NCI-H187 (cell line): Measurements from ENCODE around the gene BUB3.
"Not testable (repeated sequence)": the region's sequence is repeated elsewhere in the genome, so short reads cannot be mapped to it uniquely, and the experiment has no call there.

Source experiments
- DNase-seq, 2 experiments: peaks; one replicate each; lab custom pipeline; 2025; lab: John Stamatoyannopoulos, UW

BUB3 gene

DNA sequence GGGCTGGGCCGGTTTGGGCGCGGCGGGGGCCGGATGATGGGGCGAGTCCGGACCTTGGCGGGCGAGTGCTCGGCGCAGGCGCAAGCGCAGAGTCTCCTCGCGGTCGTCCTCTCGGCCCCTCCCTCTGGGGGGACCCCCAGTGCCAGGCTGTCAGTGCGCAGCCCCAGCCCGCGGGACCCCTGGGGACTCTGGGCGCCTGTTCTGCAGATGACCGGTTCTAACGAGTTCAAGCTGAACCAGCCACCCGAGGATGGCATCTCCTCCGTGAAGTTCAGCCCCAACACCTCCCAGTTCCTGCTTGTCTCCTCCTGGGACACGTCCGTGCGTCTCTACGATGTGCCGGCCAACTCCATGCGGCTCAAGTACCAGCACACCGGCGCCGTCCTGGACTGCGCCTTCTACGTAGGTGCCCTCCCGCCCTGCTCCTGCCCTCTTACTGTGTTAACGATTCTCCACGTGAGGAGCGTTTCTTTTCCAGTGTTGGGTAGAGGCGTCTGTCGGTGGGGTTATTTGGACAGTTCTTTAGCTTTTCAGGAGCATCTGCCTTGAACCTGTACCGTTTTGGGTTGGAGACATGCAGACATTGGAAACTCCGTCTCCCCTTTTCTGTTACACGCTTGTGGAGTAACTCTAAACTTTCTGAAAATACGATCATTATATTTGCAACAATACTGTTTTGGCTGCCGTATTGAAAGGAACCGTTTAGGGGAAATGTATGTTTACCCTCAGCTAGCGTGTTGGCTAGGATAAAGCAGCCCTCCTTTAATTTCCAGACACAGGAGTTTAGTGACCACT lies 706 bp downstream of the BUB3 start:
- no peak for DNase-seq

DNA sequence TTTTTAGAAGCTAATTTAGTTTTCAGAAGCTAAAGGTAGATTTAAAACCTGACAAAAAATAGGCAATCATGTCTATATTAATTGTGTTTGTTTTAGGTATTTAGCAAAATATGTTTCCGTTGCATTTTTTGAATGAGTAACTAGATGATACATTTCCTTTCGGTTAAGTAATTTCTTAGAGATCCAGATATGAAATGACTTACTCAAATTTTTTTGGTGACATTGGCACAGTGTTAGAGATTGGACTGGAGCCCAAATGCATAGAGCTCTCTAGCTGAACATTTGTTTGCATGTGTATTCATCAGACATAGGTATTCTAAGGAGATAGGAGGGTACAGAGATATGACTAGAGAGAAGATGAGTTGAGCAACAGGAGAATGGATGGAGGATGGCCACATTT lies 1.9 kb downstream of the BUB3 start:
- DNase-seq = no peak

DNA sequence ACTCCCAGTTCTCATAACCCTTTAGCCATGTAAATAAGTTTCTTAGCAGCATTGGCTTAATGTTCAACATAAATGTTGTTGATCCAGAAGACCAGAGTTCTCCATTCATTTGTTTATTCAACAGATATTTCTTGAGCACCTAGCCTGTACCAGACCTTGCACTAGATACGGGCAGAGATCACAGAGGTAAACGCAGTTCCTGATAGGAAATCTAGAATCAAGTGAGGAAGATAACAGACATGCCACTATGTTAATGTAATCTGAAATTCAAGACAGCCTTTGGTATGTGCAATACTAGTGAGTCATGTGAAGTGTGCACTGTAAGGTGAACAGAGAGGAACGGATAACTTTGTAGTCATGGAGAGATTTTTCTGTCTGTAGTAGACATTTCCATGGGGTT lies 3.0 kb downstream of the BUB3 start:
- DNase-seq = no peak

DNA sequence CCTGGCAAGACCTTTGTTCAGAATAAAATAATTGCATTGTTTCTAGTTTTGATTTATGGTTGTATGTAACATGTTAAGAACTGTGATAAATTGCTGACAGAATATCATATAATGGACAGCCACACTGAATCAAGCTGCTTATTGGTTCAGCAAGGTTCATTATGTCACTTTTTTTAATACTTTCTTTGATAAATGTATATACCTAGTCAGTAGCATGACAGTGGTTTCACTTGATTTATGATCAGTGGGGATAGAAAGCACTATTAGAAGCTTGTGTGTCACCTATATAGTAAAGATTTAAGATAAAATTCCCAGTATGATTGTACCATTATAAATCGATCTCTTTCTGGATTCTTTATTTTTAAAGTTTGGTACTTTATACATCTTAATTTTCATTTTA lies 4.5 kb downstream of the BUB3 start:
- DNase-seq = no peak

DNA sequence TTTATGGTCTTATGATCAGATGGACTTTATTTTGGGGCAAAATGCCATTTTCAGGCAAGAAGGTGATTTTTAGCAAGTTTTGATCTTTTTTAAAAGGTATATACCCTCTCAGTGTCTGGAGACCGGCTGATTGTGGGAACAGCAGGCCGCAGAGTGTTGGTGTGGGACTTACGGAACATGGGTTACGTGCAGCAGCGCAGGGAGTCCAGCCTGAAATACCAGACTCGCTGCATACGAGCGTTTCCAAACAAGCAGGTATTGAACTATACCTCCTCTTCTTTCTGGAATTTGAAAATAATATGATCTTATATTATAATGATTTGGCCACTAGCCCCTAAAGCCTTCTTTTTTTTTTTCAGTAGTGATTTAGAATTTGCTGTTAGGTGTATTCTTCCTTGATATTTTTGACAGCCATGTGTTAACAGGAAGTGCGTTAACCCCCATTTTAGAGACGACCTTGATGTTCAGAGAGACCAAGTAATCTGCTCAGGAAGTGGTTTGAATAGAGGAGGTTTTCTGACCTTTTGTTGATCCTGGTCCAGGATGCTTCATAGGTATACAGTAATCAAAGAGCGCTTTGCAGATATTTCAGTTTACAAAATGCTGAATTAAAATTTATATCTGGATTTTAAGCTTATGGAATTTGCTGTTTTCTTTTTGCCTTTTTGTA lies 6.2 kb downstream of the BUB3 start:
- no peak for DNase-seq

DNA sequence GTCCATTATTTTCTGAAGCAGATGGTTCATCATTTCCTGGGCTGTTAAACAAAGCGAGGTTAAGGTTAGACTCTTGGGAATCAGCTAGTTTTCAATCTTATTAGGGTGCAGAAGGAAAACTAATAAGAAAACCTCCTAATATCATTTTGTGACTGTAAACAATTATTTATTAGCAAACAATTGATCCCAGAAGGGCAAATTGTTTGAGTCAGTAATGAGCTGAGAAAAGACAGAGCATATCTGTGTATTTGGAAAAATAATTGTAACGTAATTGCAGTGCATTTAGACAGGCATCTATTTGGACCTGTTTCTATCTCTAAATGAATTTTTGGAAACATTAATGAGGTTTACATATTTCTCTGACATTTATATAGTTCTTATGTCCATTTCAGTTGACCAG lies 10.1 kb downstream of the BUB3 start:
- DNase-seq = no peak

DNA sequence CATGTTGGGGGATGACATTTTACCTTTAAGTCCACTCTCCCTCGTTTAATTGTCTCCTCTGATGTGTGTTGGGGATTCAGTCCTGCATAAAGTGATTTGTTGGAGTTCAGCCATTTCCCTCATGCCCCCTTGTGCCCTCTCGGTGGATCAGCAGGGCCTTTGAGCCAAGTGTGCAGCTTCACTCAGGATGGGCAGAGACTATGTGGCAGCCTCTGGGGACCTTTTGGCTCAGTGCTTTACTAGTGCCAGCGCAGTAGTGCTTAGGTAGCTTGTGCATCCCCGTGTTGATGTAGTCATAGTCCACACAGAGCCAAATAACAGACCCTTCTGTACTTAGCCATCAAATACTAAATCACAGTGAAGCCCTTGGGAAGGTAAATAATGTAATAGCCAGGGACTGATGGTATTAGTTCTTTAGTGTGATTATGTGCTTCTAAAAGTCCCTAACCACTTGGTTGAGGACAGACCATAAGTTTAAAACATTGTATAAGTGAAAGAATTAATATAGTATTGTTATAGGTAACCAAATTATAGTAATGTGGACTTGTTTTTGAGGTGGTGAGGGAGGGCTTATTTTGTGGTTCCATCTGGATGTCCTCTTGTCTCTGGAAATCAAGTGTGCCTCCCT lies 11.4 kb downstream of the BUB3 start:
- DNase-seq = no peak

DNA sequence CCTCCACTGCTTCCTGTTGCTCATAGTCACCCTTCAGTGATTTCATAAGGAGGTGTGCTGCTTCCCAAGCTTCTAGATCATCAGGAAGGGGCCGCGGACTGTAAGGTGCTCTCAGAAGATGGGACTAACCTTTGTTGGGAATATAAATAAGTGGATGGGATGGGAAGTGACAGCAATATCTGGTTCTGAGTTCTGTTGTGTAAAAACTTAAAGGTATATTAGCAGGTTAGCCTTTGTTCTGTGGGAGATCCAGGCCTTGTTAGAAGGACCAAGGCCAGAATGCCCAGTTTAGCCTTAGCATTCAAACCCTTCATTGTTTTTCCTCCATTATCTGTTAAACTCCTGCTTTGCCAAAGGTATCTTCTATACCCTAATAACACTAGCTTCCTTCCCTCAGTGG lies 12.4 kb downstream of the BUB3 start:
- DNase-seq = no peak

DNA sequence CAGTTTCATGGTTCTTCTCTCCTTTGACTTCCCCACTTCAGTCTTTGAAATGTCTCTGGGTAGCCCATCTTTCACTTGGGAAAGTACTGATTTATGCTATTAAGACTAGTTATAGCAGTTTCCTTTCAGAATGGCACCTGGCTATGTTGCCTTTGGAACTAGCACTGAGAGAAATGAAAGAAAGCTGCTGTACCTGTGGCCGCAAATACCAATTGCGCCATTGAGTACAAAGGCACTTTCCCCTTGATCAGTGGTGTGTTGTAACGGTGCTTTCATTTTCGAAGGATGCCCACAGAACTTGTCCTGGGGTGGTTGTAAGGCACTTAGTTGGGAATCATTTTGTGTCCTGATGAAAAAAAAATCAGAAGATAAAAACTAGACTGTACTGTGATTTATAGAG lies 16.8 kb downstream of the BUB3 start:
- no peak for DNase-seq

DNA sequence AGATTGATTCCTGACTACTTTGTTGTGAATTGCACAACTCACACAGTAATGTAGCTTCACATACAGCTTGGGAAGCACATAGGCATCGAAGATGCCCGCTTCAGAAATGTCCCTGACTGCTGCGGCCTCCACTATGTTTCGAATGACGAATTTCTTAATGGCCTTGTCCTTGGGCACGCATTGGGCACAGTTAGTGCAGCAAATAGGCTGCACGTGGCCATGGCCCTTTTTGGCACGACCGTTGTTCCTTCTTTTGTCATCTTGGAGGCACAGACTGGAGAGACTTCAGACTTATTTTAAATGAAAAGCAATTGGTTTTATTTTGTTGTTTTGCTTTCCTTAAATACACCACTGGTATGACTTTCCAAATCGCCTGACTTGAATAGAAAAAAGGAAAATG lies 17.4 kb downstream of the BUB3 start:
- DNase-seq = not testable (repeated sequence)

DNA sequence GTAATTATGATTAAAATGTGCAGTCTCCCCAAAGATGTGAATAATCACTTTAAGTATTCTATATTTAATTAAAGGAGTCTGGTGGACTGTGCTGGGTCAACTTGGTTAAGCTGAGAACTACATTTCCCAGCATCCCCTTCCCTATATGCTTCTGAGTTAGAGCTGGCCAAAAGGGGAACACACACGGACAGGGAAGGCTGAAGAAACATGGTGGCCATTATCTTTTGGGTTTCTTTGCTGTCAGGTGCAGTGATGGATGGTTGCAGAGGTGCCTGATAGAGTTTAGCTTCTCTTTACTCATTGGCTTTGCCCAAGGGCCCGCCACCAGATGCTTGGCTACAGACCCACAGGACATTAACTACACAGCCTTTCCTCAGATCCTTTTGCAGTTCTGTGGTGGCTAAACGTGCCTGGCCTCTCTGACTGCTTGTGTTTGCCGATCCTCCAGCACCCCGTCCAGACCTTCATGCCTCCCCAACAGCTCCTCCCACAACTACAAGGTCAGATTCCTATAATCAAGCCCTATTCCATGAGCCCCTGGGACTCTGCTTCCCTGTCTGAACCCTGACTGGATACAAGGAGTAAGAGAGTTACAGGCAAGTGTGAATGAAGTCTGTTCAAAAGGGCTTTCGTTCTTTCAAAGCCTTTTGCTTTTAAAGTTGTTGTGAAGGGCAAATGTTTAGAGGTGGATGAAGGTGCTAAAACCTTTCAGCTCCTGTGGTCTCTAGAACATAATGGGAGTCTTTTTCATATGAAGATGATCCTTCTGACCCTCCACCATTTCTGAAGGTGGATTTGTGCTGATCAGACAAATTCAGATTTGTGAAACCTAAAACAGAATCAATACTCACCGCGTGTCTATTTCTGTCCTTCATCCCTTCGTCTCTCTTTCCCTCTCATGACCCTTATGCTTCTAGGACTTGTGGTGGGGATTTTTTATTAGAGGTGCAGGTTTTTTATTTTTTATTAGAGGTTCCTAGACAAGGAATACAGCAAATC lies 21.5 kb downstream of the BUB3 start:
- no peak for DNase-seq

DNA sequence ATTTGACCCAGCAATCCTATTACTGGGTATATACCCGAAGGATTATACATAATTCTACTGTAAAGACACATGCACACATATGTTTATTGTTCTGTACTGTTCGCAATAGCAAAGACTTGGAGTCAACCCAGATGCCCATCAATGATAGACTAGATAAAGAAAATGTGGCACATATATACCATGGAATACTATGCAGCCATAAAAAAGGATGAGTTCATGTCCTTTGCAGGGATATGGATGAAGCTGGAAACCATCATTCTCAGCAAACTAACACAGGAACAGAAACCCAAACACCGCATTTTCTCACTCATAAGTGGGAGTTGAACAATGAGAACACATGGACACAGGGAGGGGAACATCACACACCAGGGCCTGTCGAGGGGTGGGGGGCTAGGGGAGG lies 24.2 kb downstream of the BUB3 start:
- not testable (repeated sequence) for DNase-seq

DNA sequence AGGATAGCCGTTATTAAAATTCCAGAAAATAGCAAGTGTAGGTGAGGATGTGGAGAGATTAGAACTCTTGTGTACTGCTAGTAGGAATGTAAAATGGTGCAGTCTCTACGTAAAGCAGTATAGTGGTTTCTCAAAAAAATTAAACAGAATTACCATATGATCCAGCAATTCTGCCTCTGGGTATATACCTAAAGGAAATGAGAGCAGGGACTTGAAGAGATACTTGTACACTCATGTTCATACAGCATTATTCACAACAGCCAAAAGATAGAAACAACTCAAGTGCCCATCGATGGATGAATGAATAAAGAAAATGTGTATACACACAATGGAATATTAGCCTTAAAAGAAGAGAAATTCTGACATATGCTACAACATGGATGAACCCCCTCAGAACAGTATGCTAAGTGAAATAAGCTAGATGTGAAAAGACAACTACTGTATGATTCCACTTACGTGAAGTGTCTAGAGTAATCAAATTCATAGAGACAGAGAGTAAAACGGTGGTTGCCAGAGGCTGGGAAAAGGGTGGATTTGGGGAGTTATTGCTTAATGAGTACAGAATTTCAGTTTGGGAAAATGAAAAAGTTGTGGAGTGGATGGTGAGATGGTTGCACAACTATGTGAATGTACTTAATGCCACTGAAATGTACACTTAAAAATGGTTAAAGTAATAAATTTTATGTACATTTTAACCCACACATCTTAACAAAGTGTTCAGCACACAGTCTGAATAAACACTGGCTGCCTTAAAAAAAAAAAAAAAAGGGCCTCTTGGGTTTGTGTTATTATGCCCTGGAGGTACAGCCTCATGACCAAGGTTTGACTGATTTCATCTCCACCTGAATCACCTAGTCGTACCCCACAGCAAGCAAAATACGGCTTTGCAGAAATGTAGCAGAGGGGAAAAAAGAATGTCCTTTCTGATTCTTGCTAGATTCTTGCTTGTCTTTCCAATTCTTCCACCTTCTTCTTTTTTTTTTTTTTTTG lies 26.2 kb downstream of the BUB3 start:
- DNase-seq = no peak

DNA sequence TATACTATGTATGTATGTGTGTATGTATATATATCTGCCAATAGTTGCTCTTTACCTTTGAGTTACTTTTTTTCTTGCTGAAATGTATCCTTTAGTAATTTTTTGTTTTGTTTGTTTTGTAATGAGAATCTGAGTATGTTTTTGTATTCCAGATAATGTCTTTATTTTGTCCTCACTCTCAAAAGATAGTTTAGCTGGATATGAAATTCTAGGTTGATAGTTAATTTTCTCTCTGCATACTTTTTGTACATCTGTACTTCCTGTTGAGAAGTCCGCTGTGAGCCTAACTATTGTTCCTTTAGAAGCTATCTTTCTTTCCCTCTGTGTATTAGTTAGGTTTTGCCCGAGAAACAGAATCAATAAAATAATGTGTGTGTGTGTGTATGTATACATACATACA lies 29.5 kb downstream of the BUB3 start:
- DNase-seq = no peak

DNA sequence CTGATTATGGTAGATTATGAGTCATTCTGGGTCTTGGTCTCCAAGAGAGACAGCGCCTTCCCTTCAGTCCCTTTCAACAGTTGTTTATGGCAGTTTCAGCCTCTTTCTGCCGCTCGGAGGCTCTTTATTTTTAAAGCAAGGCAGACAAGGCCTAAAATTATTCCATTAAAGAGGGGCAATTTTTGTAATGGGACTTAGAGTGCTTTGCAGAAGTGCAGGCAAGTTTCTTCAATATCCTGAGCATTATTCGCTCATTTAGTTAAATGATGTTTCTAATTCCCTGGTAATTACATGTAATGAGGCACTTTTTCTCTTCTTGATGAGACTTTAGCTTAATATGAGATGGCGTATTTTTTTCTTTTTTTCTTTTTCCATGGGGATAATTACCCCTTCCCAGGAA lies 33.6 kb downstream of the BUB3 start:
- no peak for DNase-seq

DNA sequence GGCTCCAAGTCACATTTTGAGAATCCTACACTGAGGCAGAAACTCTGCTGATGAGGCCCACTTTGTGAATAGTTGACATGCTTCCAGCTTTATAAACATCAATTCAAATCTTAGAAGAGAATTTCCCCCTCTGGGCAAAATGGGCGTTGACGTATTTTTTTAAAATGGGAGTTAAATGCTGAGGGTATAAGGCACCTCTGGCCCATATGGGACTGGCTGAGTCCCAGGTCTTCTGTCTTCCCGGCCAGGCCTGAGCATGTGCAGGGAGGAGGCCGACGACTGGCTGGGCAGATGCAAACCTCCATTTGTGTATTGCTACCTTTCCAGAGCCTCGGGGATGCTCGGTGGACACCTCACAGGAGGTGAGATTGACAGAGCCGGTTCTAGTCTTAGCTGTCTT lies 37.7 kb downstream of the BUB3 start:
- DNase-seq = no peak

DNA sequence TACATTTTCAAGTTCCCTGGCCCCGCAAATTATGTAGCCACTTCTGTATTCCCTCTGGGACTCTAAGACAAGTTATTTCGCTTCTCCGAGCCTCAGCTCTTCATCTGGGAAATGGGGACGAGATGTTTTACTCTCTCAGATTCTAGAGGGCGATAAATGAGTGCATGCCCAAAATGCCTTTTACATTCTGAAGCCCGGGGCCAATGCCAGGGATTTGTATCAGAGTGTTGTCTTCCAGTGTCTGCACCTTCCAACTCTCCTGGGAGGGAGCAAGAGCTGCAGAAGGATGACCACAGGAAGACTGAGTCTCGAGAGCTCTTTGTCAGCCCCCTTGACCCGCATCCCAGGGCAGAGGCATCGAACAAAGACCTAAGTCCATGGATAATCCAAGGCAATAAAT lies 39.9 kb downstream of the BUB3 start:
- DNase-seq = no peak

DNA sequence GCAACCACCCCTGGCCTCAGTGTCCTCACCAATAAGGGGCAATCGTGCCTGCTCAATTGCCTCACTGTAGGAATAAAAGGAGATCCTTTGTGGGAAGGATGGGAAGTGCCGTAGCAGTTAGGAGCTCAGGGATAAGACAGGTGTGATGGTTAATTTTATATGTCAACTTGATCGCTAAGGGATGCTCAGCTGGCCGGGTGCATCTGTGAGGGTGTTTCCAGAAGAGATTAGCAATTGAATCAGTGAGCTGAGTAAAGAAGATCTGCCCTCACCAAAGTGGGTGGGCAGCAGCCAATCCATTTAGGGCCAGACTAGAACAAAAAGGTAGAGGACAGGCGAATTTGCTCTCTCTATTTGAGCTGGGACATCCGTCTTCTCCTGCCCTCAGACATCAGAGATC lies 46.3 kb downstream of the BUB3 start:
- DNase-seq = no peak

DNA sequence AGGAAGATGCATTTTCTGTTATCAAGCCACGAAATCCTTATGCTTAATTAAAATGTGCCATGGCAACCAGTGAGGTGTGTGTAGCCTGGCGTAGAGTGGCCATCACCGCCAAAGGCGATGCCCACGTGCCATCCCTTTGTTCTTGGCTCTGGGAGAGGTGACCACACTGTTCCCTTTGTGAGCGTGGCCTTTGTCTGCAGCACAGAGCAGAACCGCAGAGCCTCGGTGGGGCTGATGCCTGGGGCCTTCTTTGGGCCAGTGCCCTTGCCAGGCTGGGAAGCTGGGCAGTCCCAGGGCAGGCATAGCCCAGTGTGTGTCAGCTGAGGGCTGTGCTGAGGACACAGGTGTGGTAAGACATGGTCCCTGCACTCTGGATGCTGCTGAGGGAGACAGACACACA lies 48.3 kb downstream of the BUB3 start:
- DNase-seq = no peak

DNA sequence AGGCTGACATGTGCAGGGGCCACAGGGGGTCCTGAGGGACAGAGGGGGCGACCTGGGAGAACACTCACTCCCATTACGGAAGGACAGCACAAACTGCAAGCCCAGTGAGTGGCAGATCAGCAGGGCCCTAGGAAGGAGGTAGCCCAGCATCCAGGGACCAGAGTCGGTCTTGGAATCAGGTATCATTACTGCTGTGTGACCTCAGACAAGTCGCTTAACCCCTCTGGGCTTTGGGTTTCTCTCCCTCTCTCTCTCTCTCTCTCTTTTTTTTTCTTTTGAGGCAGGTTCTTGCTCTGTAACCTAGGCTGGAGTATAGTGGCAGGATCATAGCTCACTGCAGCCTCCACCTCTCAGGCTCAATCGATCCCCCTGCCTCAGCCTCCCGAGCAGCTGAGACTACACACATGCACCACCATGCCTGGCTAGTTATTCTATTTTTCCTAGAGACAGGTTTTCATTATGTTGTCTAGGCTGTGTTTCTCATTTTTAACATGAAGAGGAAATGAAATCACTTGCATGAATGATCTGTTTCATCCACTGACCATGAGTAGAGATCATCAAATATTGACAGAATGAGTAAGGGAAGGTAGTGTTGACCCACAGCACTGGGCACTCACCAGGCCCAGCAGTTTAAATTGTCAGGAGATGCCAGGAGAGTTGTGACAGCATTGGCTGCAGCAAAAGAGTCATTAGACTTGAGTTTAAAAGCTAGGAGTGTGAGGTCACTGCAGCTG lies 49.4 kb downstream of the BUB3 start:
- no peak for DNase-seq
